HG03460 (cell line): Measurements from ENCODE around the gene MGAT1.
"Not testable (repeated sequence)": the region's sequence is repeated elsewhere in the genome, so short reads cannot be mapped to it uniquely, and the experiment has no call there.

ENCODE experiments used
- ATAC-seq: cut with Tn5 transposase; IDR thresholded peaks from one replicate; pipeline ENCODE4 v1.9.1; 2021; ENCODE audit not compliant: unreplicated experiment

The MGAT1 gene

GRCh38 chr5:180786531-180787398, 15.8 kb downstream of the MGAT1 start:
- ATAC-seq, result no peak

GRCh38 chr5:180785794-180786221, 16.8 kb downstream of the MGAT1 start:
- ATAC-seq, result no peak

GRCh38 chr5:180785121-180785781, 17.4 kb downstream of the MGAT1 start:
- ATAC-seq, result no peak

- no peak for ATAC-seq
Measured at GRCh38 chr5:180784497-180785097, 18.0 kb downstream of the MGAT1 start.

- no peak for ATAC-seq
Measured at GRCh38 chr5:180783340-180784052, 19.1 kb downstream of the MGAT1 start.

DNA sequence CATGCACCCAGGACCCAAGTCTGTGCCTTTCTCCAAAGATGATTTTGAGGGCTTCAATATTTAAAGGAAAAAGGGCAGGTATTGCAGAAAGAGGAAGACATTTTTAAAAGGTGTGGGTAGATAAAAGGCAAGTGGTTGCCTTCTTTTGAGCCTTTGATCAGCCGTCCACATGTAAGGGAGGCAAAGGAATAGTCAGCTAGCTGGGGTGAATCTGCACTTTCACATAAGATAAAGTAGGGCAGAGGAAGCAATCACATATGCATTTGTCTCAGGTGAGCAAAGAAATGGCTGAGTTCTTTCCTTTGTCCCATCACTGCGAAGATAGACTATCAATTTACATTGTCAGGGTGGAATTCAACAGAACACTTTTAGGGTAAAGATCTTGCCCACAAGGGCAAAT, 19.9 kb downstream of the MGAT1 start:
- ATAC-seq, result no peak

DNA sequence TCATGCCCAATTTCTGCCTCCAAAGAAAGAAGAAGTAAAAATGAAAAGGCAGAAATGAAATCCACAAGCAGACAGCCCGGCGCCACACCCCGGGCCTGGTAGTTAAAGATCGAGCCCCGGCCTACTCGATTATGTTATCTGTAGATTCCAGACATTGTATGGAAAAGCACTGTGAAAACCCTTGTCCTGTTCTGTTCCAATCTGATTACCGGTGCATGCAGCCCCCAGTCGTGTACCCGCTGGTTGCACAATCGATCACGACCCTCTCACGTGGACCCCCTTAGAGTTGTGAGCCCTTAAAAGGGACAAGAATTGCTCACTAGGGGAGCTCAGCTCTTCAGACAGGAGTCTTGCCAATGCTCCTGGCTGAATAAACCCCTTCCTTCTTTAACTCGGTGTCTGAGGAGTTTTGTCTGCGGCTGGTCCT, 20.7 kb downstream of the MGAT1 start:
- ATAC-seq, result not testable (repeated sequence)

- ATAC-seq, result no peak
Measured at GRCh38 chr5:180779985-180780610, 22.5 kb downstream of the MGAT1 start.

GRCh38 chr5:180777475-180777874, 25.1 kb downstream of the MGAT1 start:
- ATAC-seq, result no peak

- no peak for ATAC-seq
Measured at GRCh38 chr5:180776376-180776775, 26.2 kb downstream of the MGAT1 start.

DNA sequence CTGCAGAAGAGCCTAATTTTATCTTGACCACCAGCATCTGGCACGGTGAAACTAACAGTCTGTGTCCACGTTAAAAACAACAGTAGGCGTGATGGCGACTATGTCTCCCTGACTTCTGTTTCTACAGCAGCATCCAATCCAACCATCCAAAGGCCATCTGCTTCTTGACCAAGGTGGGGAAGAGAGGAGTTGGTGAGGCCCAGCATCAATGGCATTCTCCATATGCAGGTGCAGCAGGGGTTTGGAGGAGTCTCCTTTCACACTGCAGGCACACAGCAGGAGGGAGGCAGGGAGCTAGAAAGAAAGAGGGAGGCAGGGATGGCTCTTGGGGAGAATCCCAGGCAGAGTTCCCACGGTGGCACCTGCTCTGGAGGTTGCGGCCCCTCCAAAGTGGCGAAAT, 27.0 kb downstream of the MGAT1 start:
- ATAC-seq, result no peak

DNA sequence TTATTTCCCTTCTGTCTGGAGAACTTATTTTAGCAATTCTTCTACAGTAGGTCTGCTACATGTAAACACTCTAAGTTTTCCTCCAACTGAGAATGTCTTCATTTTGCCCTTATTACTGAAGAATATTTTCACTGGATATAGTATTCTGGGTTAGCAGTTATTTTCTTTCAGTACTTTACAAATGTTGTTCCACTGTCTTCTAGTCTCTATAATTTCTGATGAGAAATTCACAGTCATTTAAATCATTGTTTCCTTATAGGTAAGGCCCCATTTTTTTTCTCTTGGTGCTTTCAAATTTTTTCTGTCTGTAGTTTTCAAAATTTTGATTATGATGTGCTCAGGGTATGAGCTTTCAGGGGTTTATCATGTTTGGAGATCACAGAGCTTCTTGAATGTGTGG, 30.8 kb downstream of the MGAT1 start:
- ATAC-seq, result no peak

DNA sequence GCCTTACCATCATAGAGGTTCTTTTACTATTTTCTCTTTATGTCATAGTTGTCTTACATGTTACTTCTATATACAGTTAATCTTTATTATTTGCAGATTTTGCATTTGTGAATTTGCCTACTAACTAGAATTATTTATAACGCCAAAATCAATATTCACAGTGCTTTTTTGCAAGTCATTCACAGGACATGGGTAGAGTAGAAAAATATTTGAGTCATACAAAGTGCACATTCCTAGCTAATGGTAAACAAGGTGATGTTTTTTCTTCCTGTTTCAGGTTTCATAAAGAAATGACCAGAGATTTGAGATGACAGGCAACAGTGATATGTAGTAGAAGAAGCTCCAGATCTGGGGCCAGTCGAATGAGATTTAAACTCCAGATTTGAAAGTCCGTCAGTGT, 32.8 kb downstream of the MGAT1 start:
- no peak for ATAC-seq

- ATAC-seq, result no peak
Measured at GRCh38 chr5:180755601-180756000, 47.0 kb downstream of the MGAT1 start.

GRCh38 chr5:180744253-180744652, 58.4 kb downstream of the MGAT1 start:
- no peak for ATAC-seq

- ATAC-seq, result no peak
Measured at GRCh38 chr5:180742727-180743126, 59.9 kb downstream of the MGAT1 start.

DNA sequence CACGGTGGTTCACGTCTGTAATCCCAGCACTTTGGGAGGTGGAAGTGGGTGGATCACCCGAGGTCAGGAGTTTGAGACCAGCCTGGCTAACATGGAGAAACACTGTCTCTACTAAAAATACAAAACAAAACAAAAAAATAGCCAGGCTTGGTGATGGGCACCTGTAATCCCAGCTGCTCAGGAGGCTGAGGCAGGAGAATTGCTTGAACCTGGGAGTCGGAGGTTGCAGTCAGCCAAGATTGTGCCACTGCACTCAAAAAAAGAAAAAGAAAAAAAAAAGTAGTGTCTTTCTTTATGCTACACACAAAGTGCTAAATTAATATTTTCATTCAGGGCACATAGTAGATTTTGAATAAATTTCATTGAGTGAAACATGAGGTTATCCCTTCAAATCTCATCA, 61.7 kb downstream of the MGAT1 start:
- not testable (repeated sequence) for ATAC-seq

DNA sequence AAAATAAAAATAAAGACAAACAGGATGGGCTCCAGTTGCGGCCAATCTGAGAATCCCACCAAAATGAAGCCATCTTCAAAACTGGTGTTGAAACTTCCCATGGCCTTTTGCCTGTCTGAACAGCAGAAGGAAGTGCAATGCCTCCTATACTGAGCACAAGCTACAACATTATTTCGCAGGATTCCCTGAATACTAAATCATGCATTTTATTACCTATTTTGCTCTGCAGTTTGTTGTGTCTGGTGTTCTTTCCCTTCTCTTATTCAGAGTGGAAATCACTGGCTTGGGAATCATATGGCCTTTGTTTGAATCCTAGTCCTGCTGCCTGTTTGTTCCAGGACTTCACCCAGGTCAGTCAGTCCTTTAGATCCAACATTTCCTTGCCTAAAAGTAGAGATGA, 62.6 kb downstream of the MGAT1 start, which contains the start of gene OR2Y1:
OR2Y1 (minus strand) TSS at position 101 of the 400 bp plus-strand sequence; CDS start at position 101, 0 bp downstream.
- ATAC-seq, result no peak

- no peak for ATAC-seq
Measured at GRCh38 chr5:180739271-180739670, 63.3 kb downstream of the MGAT1 start.

- ATAC-seq, result no peak
Measured at GRCh38 chr5:180736536-180736935, 66.1 kb downstream of the MGAT1 start.
